Subcutaneous adipose tissue (tissue), 4 donors: ENCODE measurements around the gene NEK8. TPM values are rescaled to one million over a fixed set of nuclear protein-coding genes. Genes with fewer than 3 reads are reported as not detected.

ENCODE experiments used
- CTCF ChIP-seq: fragments of 450-650 bp; IDR thresholded peaks from one replicate; pipeline ENCODE4 v1.5.1; 2016; ENCODE audit warnings: low read depth, mild to moderate bottlenecking, control low read depth, antibody characterized with exemption, moderate library complexity
- total RNA-seq, 4 donors: library from RNA; depleted of rRNA; stranded (reverse); fragments of >200 nt; gene quantifications; one replicate each; pipeline ENCODE4 v1.1.0, GENCODE V29; 2016

Gene NEK8
- total RNA-seq, 4 donors from 2014 or later, result 2.2 to 4.5 (median 2.9) TPM

- no peak for TF ChIP-seq CTCF
Observed at GRCh38 chr17:28741358-28742349, 13.1 kb downstream of the NEK8 start.

DNA sequence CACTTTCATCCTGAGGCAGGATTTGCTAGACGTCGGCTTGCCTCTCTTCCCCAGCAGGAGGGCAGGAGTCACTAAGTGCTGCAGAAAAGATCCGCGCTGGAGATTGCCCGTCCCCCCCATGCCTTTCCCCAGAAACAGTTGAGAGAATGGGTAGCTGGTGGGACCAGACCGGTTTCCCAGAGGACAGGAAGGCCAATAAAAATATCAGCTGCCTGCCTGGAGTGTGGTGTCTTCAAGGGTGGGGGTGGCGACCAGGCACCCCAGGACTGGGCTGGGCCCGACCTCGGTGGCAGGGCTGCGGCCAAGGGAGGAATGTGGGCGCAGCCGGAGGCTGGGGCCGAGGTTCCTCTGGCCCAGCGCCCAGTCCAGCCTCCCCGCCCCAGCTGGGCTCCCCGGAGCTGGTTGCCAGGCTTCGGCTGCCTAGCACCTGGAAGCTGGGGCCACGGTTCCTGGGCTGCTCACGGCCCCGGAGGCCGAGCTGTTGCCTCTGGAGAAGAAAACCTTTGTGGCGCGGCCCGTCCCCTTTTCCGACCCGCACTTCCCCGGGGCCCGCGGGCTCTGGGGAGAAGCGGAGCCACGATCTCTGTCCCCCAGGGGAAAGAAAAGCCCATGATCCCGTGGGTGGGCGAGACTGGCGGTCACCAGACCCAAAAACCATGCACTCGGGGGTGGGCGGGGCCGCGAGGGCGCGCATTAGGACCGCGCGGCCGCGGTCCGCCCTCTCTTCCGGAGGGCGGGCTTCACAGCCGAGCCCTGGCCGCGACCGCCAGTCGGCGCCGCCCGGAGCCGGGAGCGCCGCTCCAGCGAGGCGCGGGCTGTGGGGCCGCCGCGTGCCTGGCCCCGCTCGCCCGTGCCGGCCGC is 14.9 kb downstream of the NEK8 start, which contains the start of gene TRAF4:
Gene TRAF4 (plus strand): TSS at position 769 of the 861 bp plus-strand sequence. CDS start 102 bp downstream, outside the sequence.
- no peak for TF ChIP-seq CTCF

DNA sequence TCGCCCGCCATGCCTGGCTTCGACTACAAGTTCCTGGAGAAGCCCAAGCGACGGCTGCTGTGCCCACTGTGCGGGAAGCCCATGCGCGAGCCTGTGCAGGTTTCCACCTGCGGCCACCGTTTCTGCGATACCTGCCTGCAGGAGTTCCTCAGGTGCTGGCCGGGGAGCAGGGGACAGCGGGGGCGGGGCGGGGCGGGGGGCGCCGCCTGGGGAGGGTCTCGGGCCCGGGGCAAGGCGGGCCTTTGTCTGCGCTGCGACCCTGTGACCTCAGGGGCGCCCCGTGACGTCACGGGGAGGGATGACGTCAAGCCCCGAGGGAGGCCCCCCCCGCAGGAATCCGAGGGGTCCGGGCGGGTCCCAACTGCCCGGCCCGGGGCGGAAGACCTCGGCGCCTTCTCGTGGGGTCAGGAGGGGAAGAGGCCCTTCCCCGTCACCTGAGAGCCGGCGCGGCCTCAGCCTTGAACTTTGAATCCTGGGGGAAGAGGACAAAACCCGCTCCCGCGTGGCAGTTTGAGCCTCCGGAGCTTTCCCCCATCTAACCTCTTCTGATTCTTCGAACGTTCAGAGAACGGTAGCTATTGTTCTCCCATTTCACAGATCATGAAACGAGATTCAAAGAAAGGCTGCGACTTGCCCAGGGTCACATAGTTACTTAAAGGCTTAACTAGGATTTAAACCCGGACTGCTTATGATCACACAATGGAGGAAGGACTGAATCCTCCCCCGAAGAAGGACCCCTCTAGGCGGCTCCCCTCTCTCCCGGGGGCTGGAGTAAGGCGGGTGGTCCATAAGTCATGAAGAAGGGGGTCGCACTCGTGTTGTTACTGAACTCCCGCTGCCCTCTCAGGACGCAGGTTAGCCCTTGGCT is 15.8 kb downstream of the NEK8 start:
- TF ChIP-seq CTCF, result no peak

- no peak for TF ChIP-seq CTCF
Observed at GRCh38 chr17:28744972-28745785, 16.6 kb downstream of the NEK8 start.

DNA sequence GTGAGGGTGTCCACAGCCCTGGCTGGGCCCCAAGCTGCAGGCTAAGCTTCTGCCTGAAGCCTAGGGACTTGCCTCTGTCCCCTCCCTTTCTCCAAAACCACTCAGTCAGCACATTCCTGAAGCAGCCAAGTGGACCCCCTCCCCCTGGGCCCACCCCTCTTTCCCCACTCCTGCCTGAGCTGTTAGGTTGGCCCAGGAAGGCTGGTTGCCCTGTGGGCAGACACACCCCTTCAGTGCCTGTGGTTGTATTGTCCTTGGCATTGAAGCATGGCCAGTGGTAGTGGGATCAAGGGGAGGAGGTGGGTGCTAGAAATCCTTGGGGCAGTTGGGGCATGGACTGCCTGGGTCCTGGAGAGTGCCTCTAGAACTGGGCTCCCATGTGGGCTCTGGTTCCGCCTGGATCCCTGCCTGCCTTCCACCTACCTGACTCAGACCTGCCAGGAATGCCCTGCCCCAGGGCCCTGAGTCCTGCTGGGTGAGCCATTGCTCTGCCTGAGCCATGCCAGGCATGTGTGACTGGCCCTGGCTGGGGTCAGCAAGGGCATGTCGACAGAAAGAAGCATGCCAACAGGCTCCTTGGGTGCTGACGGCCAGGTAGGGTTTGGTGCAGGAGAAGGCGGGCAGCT is 17.3 kb downstream of the NEK8 start:
- no peak for TF ChIP-seq CTCF

DNA sequence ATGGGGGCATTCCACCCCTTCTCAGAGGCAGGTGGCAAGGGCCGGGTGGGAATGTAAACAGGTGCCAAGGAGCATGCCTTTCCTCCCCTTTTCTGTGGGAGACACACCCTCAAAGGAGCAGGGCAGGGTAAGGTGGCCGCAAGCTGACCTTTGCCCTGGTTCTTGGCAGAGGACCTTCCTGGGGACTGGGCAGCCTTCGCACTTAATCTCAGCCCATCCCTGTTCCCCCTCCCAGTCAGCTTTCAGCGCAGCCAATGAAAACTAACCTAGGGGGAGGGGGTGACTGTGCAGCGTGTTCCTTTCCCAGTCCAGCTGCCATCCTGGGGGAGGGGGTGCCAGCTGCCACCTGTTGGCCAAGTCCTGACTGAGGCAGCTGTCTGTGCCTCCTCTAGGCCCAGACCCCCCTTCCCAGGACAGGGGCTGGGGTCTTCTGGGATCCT is 18.0 kb downstream of the NEK8 start:
- TF ChIP-seq CTCF, result no peak
